Right hindlimb (tissue), 1 donor: ENCODE measurements around the gene ITPKB.
"Not testable (repeated sequence)": the region's sequence is repeated elsewhere in the genome, so short reads cannot be mapped to it uniquely, and the experiment has no call there.

Experiments used
- DNase-seq: peaks from one replicate; pipeline ENCODE4 v3.0.0-alpha.2; 2018

Gene ITPKB

GRCh38 chr1:226634611-226635246 is 104.4 kb downstream of the ITPKB start:
- DNase-seq, result peak; percentile 15

GRCh38 chr1:226634166-226634588 is 104.9 kb downstream of the ITPKB start:
- peak; percentile 85 for DNase-seq

- peak; percentile 11 for DNase-seq
These were observed 105.4 kb downstream of the ITPKB start for GRCh38 chr1:226633541-226634165.

GRCh38 chr1:226632922-226633351 is 106.1 kb downstream of the ITPKB start:
- DNase-seq, result peak; percentile 15

GRCh38 chr1:226632169-226632879 is 106.8 kb downstream of the ITPKB start:
- DNase-seq, result peak; percentile 11

GRCh38 chr1:226631229-226632000 is 107.7 kb downstream of the ITPKB start:
- peak; percentile 19 for DNase-seq

GRCh38 chr1:226630592-226630991 is 108.5 kb downstream of the ITPKB start:
- no peak for DNase-seq

GRCh38 chr1:226629896-226630550 is 109.1 kb downstream of the ITPKB start:
- peak; percentile 14 for DNase-seq

GRCh38 chr1:226629210-226629895 is 109.7 kb downstream of the ITPKB start:
- peak; percentile 13 for DNase-seq

- DNase-seq, result peak; percentile 41
These were observed 110.4 kb downstream of the ITPKB start for GRCh38 chr1:226628612-226629155.

- peak; percentile 27 for DNase-seq
These were observed 111.0 kb downstream of the ITPKB start for GRCh38 chr1:226627924-226628611.

GRCh38 chr1:226627050-226627755 is 111.9 kb downstream of the ITPKB start:
- peak; percentile 13 for DNase-seq

GRCh38 chr1:226626577-226626956 is 112.5 kb downstream of the ITPKB start:
- peak; percentile 76 for DNase-seq

GRCh38 chr1:226625832-226626576 is 113.1 kb downstream of the ITPKB start:
- DNase-seq, result peak; percentile 20

GRCh38 chr1:226625326-226625725 is 113.8 kb downstream of the ITPKB start:
- DNase-seq, result peak; percentile 12

GRCh38 chr1:226624526-226624925 is 114.6 kb downstream of the ITPKB start:
- peak; percentile 11 for DNase-seq

- no peak for DNase-seq
These were observed 117.1 kb downstream of the ITPKB start for GRCh38 chr1:226622012-226622411.

- no peak for DNase-seq
These were observed 120.1 kb downstream of the ITPKB start for GRCh38 chr1:226619031-226619430.

GRCh38 chr1:226618380-226618779 is 120.7 kb downstream of the ITPKB start:
- DNase-seq, result no peak

GRCh38 chr1:226617719-226618118 is 121.4 kb downstream of the ITPKB start:
- not testable (repeated sequence) for DNase-seq
